Coronary artery (tissue), 2 donors: ENCODE measurements around the gene PAPOLG.
A peak's percentile ranks its signal among the peaks of the same experiment; 100 is the strongest.

Experiments
- DNase-seq: peaks from one replicate; pipeline ENCODE4 v3.0.0-alpha.2; 2017; ENCODE audit warnings: low spot score
- H3K27ac ChIP-seq, 2 donors: fragments of 200-600 bp; sonication (generic); one replicate each; pipeline ENCODE4 v1.5.1; 2016 to 2019
- H3K4me3 ChIP-seq: fragments of 200-600 bp; sonication (generic); 2 replicates; pipeline ENCODE4 v1.5.1; 2016; ENCODE audit warnings: mild to moderate bottlenecking, moderate library complexity
- TF ChIP-seq, protein P1 (sequence below): fragments of 200-600 bp; sonication (generic); IDR thresholded peaks from one replicate; pipeline ENCODE4 v1.5.1; 2019; ENCODE audit warnings: antibody characterized with exemption

Gene PAPOLG

DNA sequence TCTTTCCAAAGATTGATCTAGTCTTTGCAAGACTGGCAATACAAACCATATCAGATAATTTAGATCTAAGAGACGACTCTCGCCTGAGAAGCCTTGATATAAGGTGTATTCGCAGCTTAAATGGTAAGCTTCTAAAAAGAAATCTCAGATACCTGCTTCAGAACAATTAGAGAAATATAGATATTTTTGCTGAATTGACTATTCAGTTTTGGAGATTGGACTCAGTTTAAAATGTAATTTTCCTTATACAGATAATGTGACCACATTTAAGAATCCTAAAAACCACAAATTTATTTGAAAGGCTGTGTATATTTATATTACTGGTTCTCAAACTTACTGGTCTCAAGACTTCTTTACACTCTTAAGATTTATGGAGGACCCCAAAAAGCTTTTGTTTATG, 15.4 kb downstream of the PAPOLG start:
- TF ChIP-seq, protein P1, sequence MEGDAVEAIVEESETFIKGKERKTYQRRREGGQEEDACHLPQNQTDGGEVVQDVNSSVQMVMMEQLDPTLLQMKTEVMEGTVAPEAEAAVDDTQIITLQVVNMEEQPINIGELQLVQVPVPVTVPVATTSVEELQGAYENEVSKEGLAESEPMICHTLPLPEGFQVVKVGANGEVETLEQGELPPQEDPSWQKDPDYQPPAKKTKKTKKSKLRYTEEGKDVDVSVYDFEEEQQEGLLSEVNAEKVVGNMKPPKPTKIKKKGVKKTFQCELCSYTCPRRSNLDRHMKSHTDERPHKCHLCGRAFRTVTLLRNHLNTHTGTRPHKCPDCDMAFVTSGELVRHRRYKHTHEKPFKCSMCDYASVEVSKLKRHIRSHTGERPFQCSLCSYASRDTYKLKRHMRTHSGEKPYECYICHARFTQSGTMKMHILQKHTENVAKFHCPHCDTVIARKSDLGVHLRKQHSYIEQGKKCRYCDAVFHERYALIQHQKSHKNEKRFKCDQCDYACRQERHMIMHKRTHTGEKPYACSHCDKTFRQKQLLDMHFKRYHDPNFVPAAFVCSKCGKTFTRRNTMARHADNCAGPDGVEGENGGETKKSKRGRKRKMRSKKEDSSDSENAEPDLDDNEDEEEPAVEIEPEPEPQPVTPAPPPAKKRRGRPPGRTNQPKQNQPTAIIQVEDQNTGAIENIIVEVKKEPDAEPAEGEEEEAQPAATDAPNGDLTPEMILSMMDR: no peak
- H3K4me3 ChIP-seq: no peak overlapping the region
- no peak overlapping the region for H3K27ac ChIP-seq
- DNase-seq: no peak

DNA sequence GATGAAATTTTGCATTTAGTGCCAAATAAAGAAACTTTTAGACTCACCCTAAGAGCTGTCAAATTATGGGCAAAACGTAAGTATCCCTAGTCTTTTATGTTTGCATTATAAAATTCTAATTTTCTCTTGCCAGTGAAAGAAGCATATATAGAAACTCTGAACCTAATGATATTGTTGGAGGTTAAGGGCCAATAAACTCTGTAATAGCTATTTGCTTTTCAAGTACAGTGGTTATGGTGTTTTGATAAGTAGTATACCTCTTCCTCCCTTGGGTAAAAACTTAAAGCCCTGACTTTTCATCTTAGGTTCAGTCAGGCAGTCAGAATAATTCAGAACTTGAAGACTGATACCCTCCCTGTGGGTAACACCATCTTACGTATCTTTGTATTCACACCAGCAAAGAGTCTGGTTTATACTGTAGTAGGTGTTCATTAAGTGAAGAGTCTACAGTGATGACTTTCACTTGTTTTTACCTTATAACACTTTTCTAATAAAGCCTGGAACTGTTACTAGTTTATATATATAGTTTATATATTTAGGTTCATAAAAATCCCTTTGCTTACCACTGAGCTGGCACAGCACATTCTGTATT, 19.1 kb downstream of the PAPOLG start:
- Histone ChIP-seq H3K27ac (no peak overlapping the region), H3K4me3 (no peak overlapping the region)
- DNase-seq: no peak
- TF ChIP-seq, protein P1: no peak

- Histone ChIP-seq H3K27ac (no peak overlapping the region), H3K4me3 (no peak overlapping the region)
- TF ChIP-seq, protein P1: no peak
- DNase-seq: no peak
Observed at GRCh38 chr2:60778352-60778751, 22.3 kb downstream of the PAPOLG start.

DNA sequence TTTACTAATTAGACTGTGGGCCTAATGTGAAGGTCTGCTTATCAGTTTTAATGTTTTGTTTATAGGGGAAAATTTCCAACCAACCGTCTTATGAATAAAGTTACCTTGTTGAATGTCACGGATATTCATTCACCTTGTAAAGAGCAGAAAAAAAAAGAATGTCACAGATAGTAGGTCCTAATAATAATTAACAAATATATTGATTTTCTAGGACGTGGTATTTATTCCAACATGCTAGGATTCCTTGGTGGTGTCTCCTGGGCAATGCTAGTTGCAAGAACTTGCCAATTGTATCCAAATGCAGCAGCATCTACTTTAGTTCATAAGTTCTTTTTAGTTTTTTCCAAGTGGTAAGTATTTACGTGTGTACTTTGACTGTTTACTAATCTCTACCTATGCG, 23.4 kb downstream of the PAPOLG start:
- H3K27ac ChIP-seq: no peak overlapping the region
- TF ChIP-seq, protein P1: no peak
- DNase-seq: no peak
- no peak overlapping the region for H3K4me3 ChIP-seq

GRCh38 chr2:60780721-60781120, 24.7 kb downstream of the PAPOLG start:
- Histone ChIP-seq H3K4me3 (no peak overlapping the region), H3K27ac (peak overlapping the region in 1 of 2 donors; percentile 6)
- DNase-seq: no peak
- TF ChIP-seq, protein P1: no peak

DNA sequence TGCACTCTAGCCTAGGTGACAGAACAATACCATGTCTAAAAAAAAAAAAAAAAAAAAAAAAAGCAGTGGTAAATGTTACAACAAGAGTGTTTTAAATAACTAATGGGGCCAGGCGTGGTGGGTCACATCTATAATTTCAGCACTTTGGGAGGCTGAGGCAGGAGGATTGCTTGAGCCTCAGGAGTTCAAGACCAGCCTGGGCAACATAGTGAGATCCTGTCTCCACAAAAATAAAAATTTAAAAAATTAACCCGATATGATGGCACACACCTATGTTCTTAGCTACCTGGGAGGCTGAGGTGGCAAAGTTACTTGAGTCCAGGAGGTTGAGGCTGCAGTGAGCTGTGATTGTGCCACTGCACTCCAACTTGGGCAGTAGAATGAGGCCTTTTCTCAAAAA, 37.1 kb downstream of the PAPOLG start:
- Histone ChIP-seq H3K27ac (no peak overlapping the region), H3K4me3 (no peak overlapping the region)
- DNase-seq: no peak
- TF ChIP-seq, protein P1: no peak

GRCh38 chr2:60794271-60794863, 38.3 kb downstream of the PAPOLG start:
- DNase-seq: no peak
- H3K27ac ChIP-seq: no peak overlapping the region
- TF ChIP-seq, protein P1: no peak
- no peak overlapping the region for H3K4me3 ChIP-seq
